Right lobe of liver (tissue), 6 donors: ENCODE results near the gene SCAPER. TPM values are rescaled to one million over a fixed set of nuclear protein-coding genes. Genes with fewer than 3 reads are reported as not detected.

ENCODE experiments used
- ATAC-seq, 4 donors: fragments of 200-7000 bp; cut with Tn5 transposase; one replicate each; pipeline ENCODE4 v1.9.1; 2020; ENCODE audit warnings: mild to moderate bottlenecking in 4 of 4, moderate library complexity in 4 of 4
- DNase-seq, 3 donors: peaks; one replicate each; pipeline ENCODE4 v3.0.0-alpha.2; 2020
- H3K27ac ChIP-seq, 3 donors: fragments of 200-600 bp; one replicate each; pipeline ENCODE4 v1.8.0; 2022
- H3K27me3 ChIP-seq, 2 donors: fragments of 200-600 bp; one replicate each; pipeline ENCODE4 v1.8.0; 2022
- H3K36me3 ChIP-seq, 4 donors: fragments of 200-600 bp; sonication (generic) in 1 of 4; one replicate each; pipeline versions ENCODE4 v1.5.1 to v1.8.0; 2017 to 2022; ENCODE audit warnings: control low read depth in 1 of 4
- H3K4me1 ChIP-seq, 4 donors: fragments of 200-600 bp; sonication (generic) in 1 of 4; one replicate each; pipeline versions ENCODE4 v1.5.1 to v1.8.0; 2017 to 2022; ENCODE audit warnings: control low read depth in 1 of 4
- H3K4me3 ChIP-seq, 3 donors: fragments of 200-600 bp; one replicate each; pipeline ENCODE4 v1.8.0; 2022
- H3K9me3 ChIP-seq, 4 donors: fragments of 200-600 bp; sonication (generic) in 1 of 4; one replicate each; pipeline versions ENCODE4 v1.5.1 to v1.8.0; 2017 to 2022; ENCODE audit warnings: control low read depth in 1 of 4
- CTCF ChIP-seq, 4 donors: fragments of 200-600 bp in 3 of 4; fragments of 450-650 bp in 1 of 4; IDR thresholded peaks; one replicate each; pipeline versions ENCODE4 v1.5.1 to v1.8.0; 2016 to 2022; ENCODE audit warnings: antibody characterized with exemption in 4 of 4, mild to moderate bottlenecking in 2 of 4
- POLR2A ChIP-seq: fragments of 450-650 bp; IDR thresholded peaks from one replicate; pipeline ENCODE4 v1.6.1; 2017; ENCODE audit warnings: antibody characterized with exemption, mild to moderate bottlenecking
- WGBS: methylation state at CpG from one replicate; pipeline ENCODE4 v1.1.6; 2018; ENCODE audit warnings: low coverage, low lambda C conversion rate; ENCODE audit not compliant: insufficient coverage; ENCODE audit errors: missing lambda C conversion rate; 5-methylcytosine and 5-hydroxymethylcytosine counted together
- intact Hi-C, 2 donors: fragments of 100-400 bp; cut with DNase I; formaldehyde crosslinking; loops; one replicate each; pipeline versions ENCODE4 v1.11.2 to v1.14.1; 2022
- total RNA-seq, 6 experiments: library from RNA; depleted of rRNA in 2 of 6; stranded (reverse); fragments of >200 nt in 2 of 6; fragmentation: NEBNext Ultra II Directional in 3 of 6; extraction: Animal tissue kit (Norgen Biotek cat#: 25700) in 3 of 6; gene quantifications; one replicate each; pipeline versions ENCODE4 v1.1.0 to v1.2.4, GENCODE V29; 2016 to 2023
- donor health status: DM: no; HTN: yes; CAD: no.
- donor health status: DM: no; HTN: no; CAD: no.
- donor health status: DM: no; HTN: no; CAD: no.
- donor health status: DM: no; HTN: yes; CAD: no.
- donor health status: DM: no; HTN: yes; CAD: no.

The SCAPER gene
- total RNA-seq, 6 experiments from 2014 or later, result 6.7 to 17.3 (median 10.4) TPM

- TF ChIP-seq POLR2A (no peak), CTCF (IDR thresholded peaks at IDR 0.05) (no peak)
- Histone ChIP-seq H3K36me3 (no peaks in the 10 kb centered on the region), H3K27me3 (no peaks in the 10 kb centered on the region), H3K4me1 (no peaks in the 10 kb centered on the region), H3K9me3 (no peaks in the 10 kb centered on the region), H3K4me3 (no peak overlapping the region), H3K27ac (no peak overlapping the region)
- ATAC-seq, result no peak
- no peak for DNase-seq
- WGBS, result 94% methylated on average over 3 of the region's 3 CpGs
- intact Hi-C loops, result no loop called here
Observed at GRCh38 chr15:76809412-76810103, 95.6 kb downstream of the SCAPER start.

- Histone ChIP-seq H3K27me3 (no peaks in the 10 kb centered on the region), H3K9me3 (no peaks in the 10 kb centered on the region), H3K4me1 (no peaks in the 10 kb centered on the region), H3K36me3 (peaks cover 0 to 19% (median 2%) of the 10 kb centered on the region in 4 donors), H3K4me3 (no peak overlapping the region), H3K27ac (no peak overlapping the region)
- TF ChIP-seq POLR2A (no peak), CTCF (IDR thresholded peaks at IDR 0.05) (no peak)
- 85% methylated on average over 1 of the region's 1 CpG for WGBS
- intact Hi-C loops, result no loop called here
- DNase-seq (no peak), ATAC-seq (no peak)
Observed at GRCh38 chr15:76803049-76803571, 102.0 kb downstream of the SCAPER start.

GRCh38 chr15:76802411-76802810 lies 102.7 kb downstream of the SCAPER start:
- TF ChIP-seq CTCF (IDR thresholded peaks at IDR 0.05) (no peak), POLR2A (no peak)
- H3K4me1 ChIP-seq, result no peaks in the 10 kb centered on the region
- no peaks in the 10 kb centered on the region for H3K9me3 ChIP-seq
- WGBS, result 100% methylated on average over 2 of the region's 3 CpGs
- intact Hi-C loops, result no loop called here
- H3K4me3 ChIP-seq, result no peak overlapping the region
- H3K36me3 ChIP-seq, result peaks cover 0 to 19% (median 2%) of the 10 kb centered on the region in 4 donors
- DNase-seq (no peak), ATAC-seq (no peak)
- H3K27ac ChIP-seq, result no peak overlapping the region
- no peaks in the 10 kb centered on the region for H3K27me3 ChIP-seq

- Histone ChIP-seq H3K4me1 (no peaks in the 10 kb centered on the region), H3K36me3 (peaks cover 0 to 26% (median 2%) of the 10 kb centered on the region in 4 donors), H3K4me3 (no peak overlapping the region), H3K27me3 (no peaks in the 10 kb centered on the region), H3K27ac (no peak overlapping the region), H3K9me3 (no peaks in the 10 kb centered on the region)
- ATAC-seq (no peak), DNase-seq (no peak)
- WGBS, result no CpG with 5 or more reads among the region's 2 CpGs
- TF ChIP-seq CTCF (IDR thresholded peaks at IDR 0.05) (no peak), POLR2A (no peak)
- intact Hi-C loops, result no loop called here
Observed at GRCh38 chr15:76799760-76800159, 105.4 kb downstream of the SCAPER start.
